GM23338 (cell line): ENCODE data around the gene CDH12. TPM values are rescaled to one million over a fixed set of nuclear protein-coding genes. Genes with fewer than 3 reads are reported as not detected.

Source experiments
- ATAC-seq: fragments of 200-7000 bp; cut with Tn5 transposase; 3 replicates; pipeline ENCODE4 v1.9.1; 2020
- DNase-seq: peaks from one replicate; pipeline ENCODE4 v3.0.0-alpha.2; 2015; ENCODE audit warnings: low spot score
- H2AFZ ChIP-seq: fragments of 200-600 bp; sonication (generic); 2 replicates; pipeline ENCODE4 v1.8.0; 2016; ENCODE audit warnings: antibody characterized with exemption, mild to moderate bottlenecking, moderate library complexity
- H3F3A ChIP-seq: fragments of 200-600 bp; sonication (generic); replicated peaks from 2 replicates; pipeline ENCODE4 v1.8.0; 2017; ENCODE audit warnings: antibody characterized with exemption, mixed run types, low read depth
- H3K27ac ChIP-seq: fragments of 200-600 bp; sonication (generic); 2 replicates; pipeline ENCODE4 v1.6.1; 2016; ENCODE audit warnings: low read depth
- H3K27me3 ChIP-seq: fragments of 200-600 bp; sonication (generic); 2 replicates; pipeline ENCODE4 v1.8.0; 2016; ENCODE audit warnings: mild to moderate bottlenecking, mixed run types, moderate library complexity; ENCODE audit not compliant: insufficient read depth
- H3K36me3 ChIP-seq: fragments of 200-600 bp; sonication (generic); 2 replicates; pipeline ENCODE4 v1.8.0; 2016; ENCODE audit warnings: mild to moderate bottlenecking; ENCODE audit not compliant: insufficient read depth
- H3K4me1 ChIP-seq: fragments of 200-600 bp; sonication (generic); 2 replicates; pipeline ENCODE4 v1.8.0; 2016; ENCODE audit warnings: mild to moderate bottlenecking, moderate library complexity; ENCODE audit not compliant: insufficient read depth
- H3K4me2 ChIP-seq: fragments of 200-600 bp; sonication (generic); 2 replicates; pipeline ENCODE4 v1.7.1; 2017; ENCODE audit warnings: mixed run types
- H3K4me3 ChIP-seq: fragments of 200-600 bp; sonication (generic); 2 replicates; pipeline ENCODE4 v1.6.1; 2016; ENCODE audit warnings: mixed run types
- H3K79me2 ChIP-seq: fragments of 200-600 bp; sonication (generic); replicated peaks from 2 replicates; pipeline ENCODE4 v1.8.0; 2017; ENCODE audit warnings: mild to moderate bottlenecking; ENCODE audit not compliant: insufficient read depth
- H3K9me2 ChIP-seq: fragments of 200-600 bp; sonication (generic); 2 replicates; pipeline ENCODE4 v1.8.0; 2017; ENCODE audit not compliant: insufficient read depth
- H4K20me1 ChIP-seq: fragments of 200-600 bp; sonication (generic); replicated peaks from 2 replicates; pipeline ENCODE4 v1.8.0; 2017; ENCODE audit warnings: mild to moderate bottlenecking; ENCODE audit not compliant: insufficient read depth
- H3K27ac Mint-ChIP-seq: 2 replicates; pipeline ENCODE4 v1.8.0; 2020; ENCODE audit warnings: inconsistent platforms, mild to moderate bottlenecking, moderate library complexity, mixed read lengths
- H3K27me3 Mint-ChIP-seq: 3 replicates; pipeline ENCODE4 v1.8.0; 2022; ENCODE audit warnings: low read depth, mild to moderate bottlenecking, moderate library complexity, mixed read lengths, inconsistent platforms; ENCODE audit not compliant: insufficient read depth, poor library complexity
- H3K36me3 Mint-ChIP-seq: 3 replicates; pipeline ENCODE4 v1.8.0; 2021; ENCODE audit warnings: low read depth, mild to moderate bottlenecking, inconsistent platforms, moderate library complexity, mixed read lengths
- H3K4me1 Mint-ChIP-seq: 3 replicates; pipeline ENCODE4 v1.8.0; 2020; ENCODE audit warnings: mild to moderate bottlenecking, inconsistent platforms, mixed read lengths
- H3K4me3 Mint-ChIP-seq: 3 replicates; pipeline ENCODE4 v1.8.0; 2021; ENCODE audit warnings: moderate library complexity, mild to moderate bottlenecking, inconsistent platforms, mixed read lengths
- H3K9me3 Mint-ChIP-seq: 3 replicates; pipeline ENCODE4 v1.8.0; 2020; ENCODE audit warnings: moderate library complexity, mild to moderate bottlenecking, inconsistent platforms, mixed read lengths
- CREB1 ChIP-seq: fragments of 250-450 bp; sonication (Bioruptor Pico); IDR thresholded peaks from 2 replicates; pipeline ENCODE4 v1.5.0; 2020; ENCODE audit warnings: low read depth, mild to moderate bottlenecking, moderate library complexity
- CTCF ChIP-seq, 2 experiments: fragments of 200-600 bp in 1 of 2; sonication (generic) in 1 of 2; conservative IDR thresholded peaks; 2 replicates each; pipeline versions ENCODE4 v1.5.1 to v1.6.1; 2016 to 2017; ENCODE audit warnings: antibody characterized with exemption in 2 of 2, low read depth in 2 of 2, mild to moderate bottlenecking in 2 of 2, moderate library complexity in 1 of 2
- ETS1 ChIP-seq: IDR thresholded peaks from 2 replicates; pipeline ENCODE4 v1.6.1; 2016; ENCODE audit warnings: antibody characterized with exemption
- EZH2 ChIP-seq: fragments of 200-600 bp; sonication (generic); IDR thresholded peaks from one replicate; pipeline ENCODE4 v1.8.0; 2017; ENCODE audit warnings: antibody characterized with exemption, mild to moderate bottlenecking, low read depth; ENCODE audit not compliant: unreplicated experiment
- EZH2phosphoT487 ChIP-seq: fragments of 200-600 bp; sonication (generic); IDR thresholded peaks from one replicate; pipeline ENCODE4 v1.8.1; 2018; ENCODE audit warnings: antibody characterized with exemption; ENCODE audit not compliant: unreplicated experiment
- JUNB ChIP-seq: IDR thresholded peaks from one replicate; pipeline ENCODE4 v1.6.1; 2016; ENCODE audit warnings: antibody characterized with exemption; ENCODE audit not compliant: unreplicated experiment
- NANOG ChIP-seq: IDR thresholded peaks from 2 replicates; pipeline ENCODE4 v1.6.1; 2016; ENCODE audit warnings: antibody characterized with exemption, borderline replicate concordance
- POLR2AphosphoS5 ChIP-seq: IDR thresholded peaks from 2 replicates; pipeline ENCODE4 v1.6.1; 2016; ENCODE audit warnings: antibody characterized with exemption, low read depth
- REST ChIP-seq: IDR thresholded peaks from one replicate; pipeline ENCODE4 v1.6.1; 2018; ENCODE audit warnings: antibody characterized with exemption; ENCODE audit not compliant: unreplicated experiment
- STAT1 ChIP-seq: IDR thresholded peaks from one replicate; pipeline ENCODE4 v1.6.1; 2016; ENCODE audit warnings: antibody characterized with exemption; ENCODE audit not compliant: unreplicated experiment
- ZNF114 ChIP-seq: fragments of 250-450 bp; sonication (Bioruptor Pico); IDR thresholded peaks from 2 replicates; pipeline ENCODE4 v1.5.0; 2020; ENCODE audit warnings: mild to moderate bottlenecking, moderate library complexity
- ZNF331 ChIP-seq: fragments of 250-450 bp; sonication (Bioruptor Pico); IDR thresholded peaks from 2 replicates; pipeline ENCODE4 v1.5.0; 2020; ENCODE audit warnings: low read depth, mild to moderate bottlenecking, moderate library complexity
- polyA plus RNA-seq: library from polyadenylated mRNA; unstranded; fragments of >200 nt; fragmentation: Nextera tagmentation; extraction: Ambion mirVana; gene quantifications from 2 replicates; pipeline ENCODE4 v1.2.1, GENCODE V29; 2016
- total RNA-seq: library from RNA; depleted of rRNA; stranded (reverse); fragments of >200 nt; shearing (Covaris generic); gene quantifications from 2 replicates; pipeline ENCODE4 v1.2.3, GENCODE V29; 2014
- TF ChIP-seq, protein P1 (sequence below): fragments of 250-450 bp; sonication (Bioruptor Pico); IDR thresholded peaks from 2 replicates; pipeline ENCODE4 v1.5.0; 2020; ENCODE audit warnings: mild to moderate bottlenecking, moderate library complexity

CDH12 gene
- total and polyA plus RNA-seq, 2 experiments from 2014 or later, result not detected

GRCh38 chr5:22572941-22573340 lies 280.2 kb downstream of the CDH12 start:
- Histone ChIP-seq H3K9me2 (no peaks in the 10 kb centered on the region), H3K79me2 (no peaks in the 10 kb centered on the region), H3K4me1 (no peaks in the 10 kb centered on the region), H3K27me3 (no peaks in the 10 kb centered on the region), H3K4me2 (no peak overlapping the region), H3F3A (no peaks in the 10 kb centered on the region), H3K4me3 (no peak overlapping the region), H4K20me1 (no peaks in the 10 kb centered on the region), H2AFZ (no peak overlapping the region), H3K36me3 (no peaks in the 10 kb centered on the region), H3K27ac (no peak overlapping the region)
- no peak for TF ChIP-seq EZH2phosphoT487
- no peak for TF ChIP-seq ZNF114 (CRISPR knock-in tag)
- no peak for TF ChIP-seq CREB1
- TF ChIP-seq STAT1, result no peak
- TF ChIP-seq NANOG, result no peak
- no peak for TF ChIP-seq ETS1
- TF ChIP-seq REST, result no peak
- no peak for TF ChIP-seq EZH2
- no peak for TF ChIP-seq POLR2AphosphoS5
- no peak for TF ChIP-seq JUNB
- TF ChIP-seq CTCF (conservative IDR thresholded peaks at IDR 0.05; ENCODE audit: low read depth in 2 of 2), result no peak
- TF ChIP-seq ZNF331 (CRISPR knock-in tag), result no peak
- TF ChIP-seq, protein P1, sequence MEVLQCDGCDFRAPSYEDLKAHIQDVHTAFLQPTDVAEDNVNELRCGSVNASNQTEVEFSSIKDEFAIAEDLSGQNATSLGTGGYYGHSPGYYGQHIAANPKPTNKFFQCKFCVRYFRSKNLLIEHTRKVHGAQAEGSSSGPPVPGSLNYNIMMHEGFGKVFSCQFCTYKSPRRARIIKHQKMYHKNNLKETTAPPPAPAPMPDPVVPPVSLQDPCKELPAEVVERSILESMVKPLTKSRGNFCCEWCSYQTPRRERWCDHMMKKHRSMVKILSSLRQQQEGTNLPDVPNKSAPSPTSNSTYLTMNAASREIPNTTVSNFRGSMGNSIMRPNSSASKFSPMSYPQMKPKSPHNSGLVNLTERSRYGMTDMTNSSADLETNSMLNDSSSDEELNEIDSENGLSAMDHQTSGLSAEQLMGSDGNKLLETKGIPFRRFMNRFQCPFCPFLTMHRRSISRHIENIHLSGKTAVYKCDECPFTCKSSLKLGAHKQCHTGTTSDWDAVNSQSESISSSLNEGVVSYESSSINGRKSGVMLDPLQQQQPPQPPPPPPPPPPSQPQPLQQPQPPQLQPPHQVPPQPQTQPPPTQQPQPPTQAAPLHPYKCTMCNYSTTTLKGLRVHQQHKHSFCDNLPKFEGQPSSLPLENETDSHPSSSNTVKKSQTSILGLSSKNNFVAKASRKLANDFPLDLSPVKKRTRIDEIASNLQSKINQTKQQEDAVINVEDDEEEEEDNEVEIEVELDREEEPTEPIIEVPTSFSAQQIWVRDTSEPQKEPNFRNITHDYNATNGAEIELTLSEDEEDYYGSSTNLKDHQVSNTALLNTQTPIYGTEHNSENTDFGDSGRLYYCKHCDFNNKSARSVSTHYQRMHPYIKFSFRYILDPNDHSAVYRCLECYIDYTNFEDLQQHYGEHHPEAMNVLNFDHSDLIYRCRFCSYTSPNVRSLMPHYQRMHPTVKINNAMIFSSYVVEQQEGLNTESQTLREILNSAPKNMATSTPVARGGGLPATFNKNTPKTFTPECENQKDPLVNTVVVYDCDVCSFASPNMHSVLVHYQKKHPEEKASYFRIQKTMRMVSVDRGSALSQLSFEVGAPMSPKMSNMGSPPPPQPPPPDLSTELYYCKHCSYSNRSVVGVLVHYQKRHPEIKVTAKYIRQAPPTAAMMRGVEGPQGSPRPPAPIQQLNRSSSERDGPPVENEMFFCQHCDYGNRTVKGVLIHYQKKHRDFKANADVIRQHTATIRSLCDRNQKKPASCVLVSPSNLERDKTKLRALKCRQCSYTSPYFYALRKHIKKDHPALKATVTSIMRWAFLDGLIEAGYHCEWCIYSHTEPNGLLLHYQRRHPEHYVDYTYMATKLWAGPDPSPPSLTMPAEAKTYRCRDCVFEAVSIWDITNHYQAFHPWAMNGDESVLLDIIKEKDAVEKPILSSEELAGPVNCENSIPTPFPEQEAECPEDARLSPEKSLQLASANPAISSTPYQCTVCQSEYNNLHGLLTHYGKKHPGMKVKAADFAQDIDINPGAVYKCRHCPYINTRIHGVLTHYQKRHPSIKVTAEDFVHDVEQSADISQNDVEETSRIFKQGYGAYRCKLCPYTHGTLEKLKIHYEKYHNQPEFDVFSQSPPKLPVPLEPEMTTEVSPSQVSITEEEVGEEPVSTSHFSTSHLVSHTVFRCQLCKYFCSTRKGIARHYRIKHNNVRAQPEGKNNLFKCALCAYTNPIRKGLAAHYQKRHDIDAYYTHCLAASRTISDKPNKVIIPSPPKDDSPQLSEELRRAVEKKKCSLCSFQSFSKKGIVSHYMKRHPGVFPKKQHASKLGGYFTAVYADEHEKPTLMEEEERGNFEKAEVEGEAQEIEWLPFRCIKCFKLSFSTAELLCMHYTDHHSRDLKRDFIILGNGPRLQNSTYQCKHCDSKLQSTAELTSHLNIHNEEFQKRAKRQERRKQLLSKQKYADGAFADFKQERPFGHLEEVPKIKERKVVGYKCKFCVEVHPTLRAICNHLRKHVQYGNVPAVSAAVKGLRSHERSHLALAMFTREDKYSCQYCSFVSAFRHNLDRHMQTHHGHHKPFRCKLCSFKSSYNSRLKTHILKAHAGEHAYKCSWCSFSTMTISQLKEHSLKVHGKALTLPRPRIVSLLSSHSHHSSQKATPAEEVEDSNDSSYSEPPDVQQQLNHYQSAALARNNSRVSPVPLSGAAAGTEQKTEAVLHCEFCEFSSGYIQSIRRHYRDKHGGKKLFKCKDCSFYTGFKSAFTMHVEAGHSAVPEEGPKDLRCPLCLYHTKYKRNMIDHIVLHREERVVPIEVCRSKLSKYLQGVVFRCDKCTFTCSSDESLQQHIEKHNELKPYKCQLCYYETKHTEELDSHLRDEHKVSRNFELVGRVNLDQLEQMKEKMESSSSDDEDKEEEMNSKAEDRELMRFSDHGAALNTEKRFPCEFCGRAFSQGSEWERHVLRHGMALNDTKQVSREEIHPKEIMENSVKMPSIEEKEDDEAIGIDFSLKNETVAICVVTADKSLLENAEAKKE (CRISPR knock-in tag), result no peak
- Mint-ChIP-seq H3K4me3 (no peak overlapping the region), H3K36me3 (no peaks in the 10 kb centered on the region), H3K9me3 (no peaks in the 10 kb centered on the region), H3K4me1 (no peaks in the 10 kb centered on the region), H3K27ac (no peak overlapping the region), H3K27me3 (no peaks in the 10 kb centered on the region)
- DNase-seq (no peak), ATAC-seq (no peak)
